DND-41 (cell line): ENCODE measurements around the gene PLEKHA7.

ENCODE experiments used
- ATAC-seq: fragments of 200-7000 bp; cut with Tn5 transposase; 3 replicates; pipeline ENCODE4 v1.9.1; 2021; ENCODE audit warnings: low read depth; ENCODE audit not compliant: insufficient read depth
- DNase-seq: peaks from one replicate; pipeline ENCODE4 v3.0.0-alpha.2; 2020
- H2AFZ ChIP-seq: 2 replicates; pipeline ENCODE4 v1.6.0; 2012; ENCODE audit warnings: low read depth, low read length
- H3K27ac ChIP-seq: 2 replicates; pipeline ENCODE4 v1.5.1; 2012; ENCODE audit warnings: low read length, inconsistent platforms
- H3K27me3 ChIP-seq: fragments of 200-600 bp; sonication (generic); 2 replicates; pipeline ENCODE4 v1.6.0; 2012; ENCODE audit warnings: low read length, mild to moderate bottlenecking, inconsistent platforms; ENCODE audit not compliant: insufficient read depth, poor library complexity
- H3K36me3 ChIP-seq: 2 replicates; pipeline ENCODE4 v1.5.1; 2012; ENCODE audit warnings: low read length, inconsistent platforms; ENCODE audit not compliant: insufficient read depth
- H3K4me1 ChIP-seq: 2 replicates; pipeline ENCODE4 v1.5.1; 2012; ENCODE audit warnings: mild to moderate bottlenecking, low read length; ENCODE audit not compliant: insufficient read depth
- H3K4me2 ChIP-seq: 2 replicates; pipeline ENCODE4 v1.6.0; 2012; ENCODE audit warnings: mild to moderate bottlenecking, moderate library complexity, low read length, inconsistent platforms; ENCODE audit not compliant: insufficient read depth
- H3K4me3 ChIP-seq, 2 experiments: fragments of 200-600 bp in 1 of 2; shearing (Covaris generic) in 1 of 2; 2 replicates each; pipeline ENCODE4 v1.5.1; 2012 to 2016; ENCODE audit warnings: inconsistent platforms in 2 of 2, low read length in 2 of 2, mild to moderate bottlenecking in 2 of 2, low read depth in 1 of 2, moderate library complexity in 1 of 2
- H3K79me2 ChIP-seq: 2 replicates; pipeline ENCODE4 v1.6.0; 2012; ENCODE audit warnings: low read length, inconsistent platforms; ENCODE audit not compliant: insufficient read depth
- H3K9ac ChIP-seq: 2 replicates; pipeline ENCODE4 v1.6.0; 2012; ENCODE audit warnings: low read depth, mild to moderate bottlenecking, inconsistent platforms, low read length, moderate library complexity
- H3K9me3 ChIP-seq: 2 replicates; pipeline ENCODE4 v1.5.1; 2012; ENCODE audit warnings: low read length, moderate library complexity, mild to moderate bottlenecking, inconsistent platforms; ENCODE audit not compliant: insufficient read depth, severe bottlenecking
- H4K20me1 ChIP-seq: 2 replicates; pipeline ENCODE4 v1.6.0; 2012; ENCODE audit warnings: low read length; ENCODE audit not compliant: insufficient read depth
- CTCF ChIP-seq: IDR thresholded peaks from 2 replicates; pipeline ENCODE4 v1.5.1; 2012; ENCODE audit warnings: borderline replicate concordance, low read length, moderate library complexity, mild to moderate bottlenecking; ENCODE audit not compliant: poor library complexity, severe bottlenecking; ENCODE audit errors: extremely low read depth
- EZH2 ChIP-seq: IDR thresholded peaks from 3 replicates; pipeline ENCODE4 v1.6.1; 2012; ENCODE audit warnings: borderline replicate concordance, low read depth, mild to moderate bottlenecking, moderate library complexity, low read length, inconsistent platforms; ENCODE audit not compliant: severe bottlenecking

The PLEKHA7 gene

GRCh38 chr11:17015627-17016126, 1.5 kb upstream of the PLEKHA7 start:
- Histone ChIP-seq H3K36me3 (no peaks in the 10 kb centered on the region), H3K4me2 (no peak overlapping the region), H2AFZ (no peak overlapping the region), H3K27ac (no peak overlapping the region), H3K9me3 (no peaks in the 10 kb centered on the region), H4K20me1 (no peaks in the 10 kb centered on the region), H3K4me1 (no peaks in the 10 kb centered on the region), H3K27me3 (peaks cover 29% of the 10 kb centered on the region), H3K79me2 (no peaks in the 10 kb centered on the region), H3K9ac (no peak overlapping the region), H3K4me3 (no peak overlapping the region)
- ATAC-seq = no peak
- TF ChIP-seq CTCF (no peak), EZH2 (no peak)
- DNase-seq = no peak

- peaks cover 30% of the 10 kb centered on the region for H3K27me3 ChIP-seq
- H3K4me3 ChIP-seq = no peak overlapping the region
- no peak overlapping the region for H2AFZ ChIP-seq
- TF ChIP-seq EZH2 = peak; percentile 54
- no peak for TF ChIP-seq CTCF
- no peak for ATAC-seq
- no peak for DNase-seq
- H3K27ac ChIP-seq = no peak overlapping the region
- no peak overlapping the region for H3K9ac ChIP-seq
- H3K4me1 ChIP-seq = no peaks in the 10 kb centered on the region
- H4K20me1 ChIP-seq = no peaks in the 10 kb centered on the region
- no peaks in the 10 kb centered on the region for H3K36me3 ChIP-seq
- H3K4me2 ChIP-seq = no peak overlapping the region
- no peaks in the 10 kb centered on the region for H3K79me2 ChIP-seq
- no peaks in the 10 kb centered on the region for H3K9me3 ChIP-seq
Measured at GRCh38 chr11:17014833-17015626, 816 bp upstream of the PLEKHA7 start.

- H3K27me3 ChIP-seq = peaks cover 29% of the 10 kb centered on the region
- no peaks in the 10 kb centered on the region for H3K79me2 ChIP-seq
- no peak for DNase-seq
- H3K4me2 ChIP-seq = no peak overlapping the region
- no peak overlapping the region for H3K9ac ChIP-seq
- no peaks in the 10 kb centered on the region for H3K4me1 ChIP-seq
- no peak overlapping the region for H2AFZ ChIP-seq
- TF ChIP-seq CTCF = no peak
- TF ChIP-seq EZH2 = no peak
- H3K9me3 ChIP-seq = no peaks in the 10 kb centered on the region
- H4K20me1 ChIP-seq = no peaks in the 10 kb centered on the region
- H3K4me3 ChIP-seq = no peak overlapping the region
- no peak for ATAC-seq
- H3K27ac ChIP-seq = no peak overlapping the region
- H3K36me3 ChIP-seq = no peaks in the 10 kb centered on the region
Measured at GRCh38 chr11:17013548-17014320, 480 bp downstream of the PLEKHA7 start.
